Measurements from ENCODE around the gene CLDN25.

DNA sequence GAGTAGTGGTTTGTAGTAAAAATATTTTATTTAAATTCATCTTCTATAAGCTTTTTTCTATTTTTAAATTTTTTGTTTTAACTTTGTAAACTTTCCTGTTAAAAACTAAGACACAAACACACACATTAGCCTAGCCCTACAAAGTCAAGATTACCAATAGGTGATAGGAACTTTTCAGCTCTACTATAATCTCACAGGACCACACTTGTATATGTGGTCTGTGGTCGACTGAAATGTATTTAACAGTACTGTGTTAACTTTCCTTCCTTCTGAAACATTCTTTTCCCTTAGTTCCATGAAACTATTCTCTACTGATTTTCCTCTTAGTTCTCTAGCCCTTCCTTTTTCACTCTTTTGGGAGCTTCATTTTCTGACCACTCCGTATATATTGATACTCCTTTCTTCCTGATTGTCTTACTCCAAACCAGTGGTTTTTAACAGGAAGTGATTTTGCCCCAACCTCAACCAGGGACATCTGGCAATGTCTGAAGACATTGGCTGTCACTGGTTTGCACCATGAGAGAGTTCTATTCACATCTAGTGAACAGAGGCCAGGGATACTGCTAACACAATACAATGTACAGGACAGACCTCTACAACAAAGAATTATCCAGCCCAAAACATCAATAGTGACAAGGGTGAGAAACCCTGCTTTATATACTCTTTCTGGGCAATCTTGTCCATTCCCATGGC, 14.9 kb upstream of the CLDN25 start:
- TF ChIP-seq SP1 (IDR thresholded peaks at IDR 0.05) = no peak
- no peak for TF ChIP-seq CTBP1 (IDR thresholded peaks at IDR 0.05; ENCODE audit: borderline replicate concordance)

All from HEK293T (cell line).